K562 (cell line): Measurements from ENCODE around the gene HDHD3. TPM values are rescaled to one million over a fixed set of nuclear protein-coding genes. Genes with fewer than 3 reads are reported as not detected.
A peak's percentile ranks its signal among the peaks of the same experiment; 100 is the strongest.

Source experiments
- CREB1 ChIP-seq, 2 experiments: sonication (generic) in 1 of 2; formaldehyde crosslinking in 1 of 2; IDR thresholded peaks; 2 replicates each; pipeline versions ENCODE4 v1.6.1 to v1.8.0; 2012 to 2022; ENCODE audit warnings: inconsistent platforms in 1 of 2, mild to moderate bottlenecking in 1 of 2, missing genetic modification reagents in 1 of 2, moderate library complexity in 1 of 2
- ESRRA ChIP-seq: fragments of 450-650 bp; IDR thresholded peaks from 2 replicates; pipeline ENCODE4 v1.6.1; 2014; ENCODE audit warnings: low read depth, mild to moderate bottlenecking, moderate library complexity, borderline replicate concordance
- GABPB2 ChIP-seq: fragments of 250-450 bp; sonication (Bioruptor Pico); conservative IDR thresholded peaks from 2 replicates; pipeline ENCODE4 v1.5.1; 2021; ENCODE audit warnings: mild to moderate bottlenecking
- HDAC1 ChIP-seq, 2 experiments: fragments of 450-650 bp; IDR thresholded peaks; 2 replicates each; pipeline ENCODE4 v1.6.1; 2016 to 2017; ENCODE audit warnings: inconsistent platforms in 1 of 2, mild to moderate bottlenecking in 1 of 2, moderate library complexity in 1 of 2
- HDAC6 ChIP-seq: IDR thresholded peaks from 2 replicates; pipeline ENCODE4 v1.6.1; 2012; ENCODE audit warnings: low read depth, mild to moderate bottlenecking, control low read depth, inconsistent platforms, low read length, moderate library complexity
- MCM7 ChIP-seq, 2 experiments: fragments of 450-650 bp; IDR thresholded peaks; 2 replicates each; pipeline ENCODE4 v1.6.1; 2016 to 2018
- MTA3 ChIP-seq: fragments of 450-650 bp; formaldehyde crosslinking; IDR thresholded peaks from 2 replicates; pipeline ENCODE4 v1.6.1; 2017; ENCODE audit warnings: mild to moderate bottlenecking, borderline replicate concordance
- NR2F6 ChIP-seq: fragments of 450-650 bp; formaldehyde crosslinking; IDR thresholded peaks from 2 replicates; pipeline ENCODE4 v1.4.0; 2020; ENCODE audit warnings: mild to moderate bottlenecking
- OTX1 ChIP-seq: fragments of 450-650 bp; formaldehyde crosslinking; IDR thresholded peaks from 2 replicates; pipeline ENCODE4 v1.4.0; 2022; ENCODE audit warnings: mild to moderate bottlenecking
- RBM25 ChIP-seq: fragments of 200-400 bp; formaldehyde crosslinking; IDR thresholded peaks from 2 replicates; pipeline ENCODE4 v1.6.1; 2018; ENCODE audit warnings: low read length, low read depth, moderate library complexity; ENCODE audit not compliant: severe bottlenecking
- RHOXF2B ChIP-seq: fragments of 250-450 bp; sonication (Bioruptor Pico); conservative IDR thresholded peaks from 2 replicates; pipeline ENCODE4 v1.5.1; 2021
- SRSF1 ChIP-seq: fragments of 200-400 bp; formaldehyde crosslinking; IDR thresholded peaks from 2 replicates; pipeline ENCODE4 v1.6.1; 2017; ENCODE audit warnings: mild to moderate bottlenecking, low read depth, low read length, moderate library complexity
- XRCC4 ChIP-seq: IDR thresholded peaks from one replicate; pipeline ENCODE4 v1.6.1; 2011; ENCODE audit not compliant: insufficient read depth, insufficient read length; ENCODE audit errors: extremely low read depth
- ZNF551 ChIP-seq: fragments of 250-450 bp; sonication (Bioruptor Pico); IDR thresholded peaks from 2 replicates; pipeline ENCODE4 v1.5.0; 2021; ENCODE audit warnings: mild to moderate bottlenecking, moderate library complexity
- ZNF785 ChIP-seq: fragments of 250-450 bp; sonication (Bioruptor Pico); IDR thresholded peaks from 2 replicates; pipeline ENCODE4 v1.4.0; 2020; ENCODE audit warnings: mild to moderate bottlenecking
- polyA plus RNA-seq, 8 experiments: library from polyadenylated mRNA; depleted of rRNA in 4 of 8; stranded (reverse) in 5 of 8; unstranded in 3 of 8; fragments of >200 nt; fragmentation: Nextera tagmentation in 2 of 8; fragmentation: Illumina TruSeq in 1 of 8; extraction: Ambion mirVana in 2 of 8; extraction: Trizol in 1 of 8; gene quantifications; 2 replicates each; pipeline versions ENCODE4 v1.2.1 to v1.2.3, GENCODE V29; 2011 to 2014; ENCODE audit warnings: inconsistent platforms in 1 of 8, missing spikeins in 1 of 8
- total RNA-seq, 7 experiments: library from RNA; depleted of rRNA in 6 of 7; stranded (reverse); fragments of >200 nt in 6 of 7; fragmentation: Illumina TruSeq in 2 of 7; extraction: Trizol in 2 of 7; gene quantifications; 2 replicates each; pipeline versions ENCODE4 v1.2.1 to v1.2.3, GENCODE V29; 2011 to 2021; ENCODE audit warnings: low replicate concordance in 1 of 7
- TF ChIP-seq, protein P1 (sequence below): fragments of 250-450 bp; sonication (Bioruptor Pico); IDR thresholded peaks from 2 replicates; pipeline ENCODE4 v1.5.0; 2022; ENCODE audit warnings: mild to moderate bottlenecking
- TF ChIP-seq, protein P2 (sequence below), 2 experiments: fragments of 200-800 bp in 1 of 2; sonication (Bioruptor generic) in 1 of 2; sonication (generic) in 1 of 2; formaldehyde crosslinking in 1 of 2; IDR thresholded peaks in 1 of 2; conservative IDR thresholded peaks in 1 of 2; 2 replicates each; pipeline versions ENCODE4 v1.5.0 to v1.6.1; 2016 to 2020; ENCODE audit warnings: missing compliant biosample characterization in 1 of 2, missing genetic modification characterization in 1 of 2, missing genetic modification reagents in 1 of 2
- TF ChIP-seq, protein P3 (sequence below), 2 experiments: IDR thresholded peaks; 2 replicates each; pipeline ENCODE4 v1.6.1; 2011; ENCODE audit warnings: borderline replicate concordance in 1 of 2, control low read depth in 1 of 2, low read depth in 1 of 2, low read length in 1 of 2, mild to moderate bottlenecking in 1 of 2, mixed read lengths in 1 of 2, moderate library complexity in 1 of 2; ENCODE audit not compliant: insufficient read depth in 1 of 2, insufficient read length in 1 of 2, poor library complexity in 1 of 2, severe bottlenecking in 1 of 2; ENCODE audit errors: extremely low read depth in 1 of 2
- TF ChIP-seq, protein P4 (sequence below): fragments of 250-450 bp; sonication (Bioruptor Pico); IDR thresholded peaks from 2 replicates; pipeline ENCODE4 v1.6.1; 2021; ENCODE audit warnings: mild to moderate bottlenecking
- TF ChIP-seq, protein P5 (sequence below): IDR thresholded peaks from 2 replicates; pipeline ENCODE4 v1.6.1; 2016; ENCODE audit warnings: missing genetic modification characterization, missing compliant biosample characterization

Gene HDHD3
- total and polyA plus RNA-seq, 9 of the 15 experiments (the other 6 are each of a cell fraction or from before 2014, with no cell fraction given), result 1.1 to 19.1 (median 10.9) TPM

DNA sequence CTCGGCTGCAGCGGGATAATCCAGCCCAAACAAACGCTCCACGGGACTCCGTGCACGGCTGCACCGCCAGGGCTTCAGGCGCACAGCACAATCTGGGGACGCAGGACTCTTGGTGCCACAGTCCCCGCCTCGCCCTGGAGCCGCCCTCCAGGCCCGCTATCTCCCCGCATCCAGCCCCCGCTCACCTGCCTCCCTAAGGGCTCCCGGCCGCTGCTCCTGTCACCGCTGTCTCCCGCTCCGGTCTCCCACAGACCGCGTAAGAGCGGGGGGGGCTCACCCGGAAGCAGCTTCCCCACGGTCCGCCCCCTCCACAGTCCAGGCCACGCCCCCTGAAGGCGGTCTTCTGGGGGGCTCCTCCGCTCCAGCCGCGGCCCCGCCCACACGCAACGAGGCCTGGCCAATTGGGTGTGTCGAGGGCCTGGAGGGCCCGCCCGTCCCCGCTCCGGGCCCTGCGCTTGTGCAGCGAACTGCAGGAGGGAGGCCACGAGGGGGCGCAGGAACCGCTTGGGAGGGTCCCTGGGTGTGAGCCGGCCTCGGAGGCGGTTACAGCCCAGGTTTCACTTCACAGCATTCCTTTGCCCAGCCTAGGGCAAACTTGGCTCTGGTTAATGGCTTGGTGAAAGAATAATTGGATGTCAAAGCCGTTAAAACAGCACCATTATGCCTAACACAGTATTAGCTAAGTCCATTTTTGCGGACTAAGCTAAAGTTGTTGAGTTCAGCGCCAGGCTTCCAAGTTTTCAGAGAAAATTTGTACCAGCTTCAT lies 24.4 kb upstream of the HDHD3 start, which contains the start of gene ALAD (continued):
- TF ChIP-seq, protein P1, sequence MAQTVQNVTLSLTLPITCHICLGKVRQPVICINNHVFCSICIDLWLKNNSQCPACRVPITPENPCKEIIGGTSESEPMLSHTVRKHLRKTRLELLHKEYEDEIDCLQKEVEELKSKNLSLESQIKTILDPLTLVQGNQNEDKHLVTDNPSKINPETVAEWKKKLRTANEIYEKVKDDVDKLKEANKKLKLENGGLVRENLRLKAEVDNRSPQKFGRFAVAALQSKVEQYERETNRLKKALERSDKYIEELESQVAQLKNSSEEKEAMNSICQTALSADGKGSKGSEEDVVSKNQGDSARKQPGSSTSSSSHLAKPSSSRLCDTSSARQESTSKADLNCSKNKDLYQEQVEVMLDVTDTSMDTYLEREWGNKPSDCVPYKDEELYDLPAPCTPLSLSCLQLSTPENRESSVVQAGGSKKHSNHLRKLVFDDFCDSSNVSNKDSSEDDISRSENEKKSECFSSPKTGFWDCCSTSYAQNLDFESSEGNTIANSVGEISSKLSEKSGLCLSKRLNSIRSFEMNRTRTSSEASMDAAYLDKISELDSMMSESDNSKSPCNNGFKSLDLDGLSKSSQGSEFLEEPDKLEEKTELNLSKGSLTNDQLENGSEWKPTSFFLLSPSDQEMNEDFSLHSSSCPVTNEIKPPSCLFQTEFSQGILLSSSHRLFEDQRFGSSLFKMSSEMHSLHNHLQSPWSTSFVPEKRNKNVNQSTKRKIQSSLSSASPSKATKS (CRISPR knock-in tag), result no peak
- TF ChIP-seq, protein P2, sequence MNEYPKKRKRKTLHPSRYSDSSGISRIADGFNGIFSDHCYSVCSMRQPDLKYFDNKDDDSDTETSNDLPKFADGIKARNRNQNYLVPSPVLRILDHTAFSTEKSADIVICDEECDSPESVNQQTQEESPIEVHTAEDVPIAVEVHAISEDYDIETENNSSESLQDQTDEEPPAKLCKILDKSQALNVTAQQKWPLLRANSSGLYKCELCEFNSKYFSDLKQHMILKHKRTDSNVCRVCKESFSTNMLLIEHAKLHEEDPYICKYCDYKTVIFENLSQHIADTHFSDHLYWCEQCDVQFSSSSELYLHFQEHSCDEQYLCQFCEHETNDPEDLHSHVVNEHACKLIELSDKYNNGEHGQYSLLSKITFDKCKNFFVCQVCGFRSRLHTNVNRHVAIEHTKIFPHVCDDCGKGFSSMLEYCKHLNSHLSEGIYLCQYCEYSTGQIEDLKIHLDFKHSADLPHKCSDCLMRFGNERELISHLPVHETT (CRISPR knock-in tag; conservative IDR thresholded peaks at IDR 0.05 in 1 of 2, IDR thresholded peaks at IDR 0.05 in 1 of 2), result peak in 1 of 2 experiments; percentile 56; a peak in 1 of 4 replicates
- no peak for TF ChIP-seq MCM7 (IDR thresholded peaks at IDR 0.05)
- no peak for TF ChIP-seq RHOXF2B
- peak; percentile 86 for TF ChIP-seq CREB1 (IDR thresholded peaks at IDR 0.05)
- TF ChIP-seq CREB1 (CRISPR knock-in tag; IDR thresholded peaks at IDR 0.05), result peak; percentile 84
- no peak for TF ChIP-seq ZNF785
- TF ChIP-seq MTA3, result peak; percentile 84; the same call in 1 of the 2 replicates
- TF ChIP-seq, protein P3, sequence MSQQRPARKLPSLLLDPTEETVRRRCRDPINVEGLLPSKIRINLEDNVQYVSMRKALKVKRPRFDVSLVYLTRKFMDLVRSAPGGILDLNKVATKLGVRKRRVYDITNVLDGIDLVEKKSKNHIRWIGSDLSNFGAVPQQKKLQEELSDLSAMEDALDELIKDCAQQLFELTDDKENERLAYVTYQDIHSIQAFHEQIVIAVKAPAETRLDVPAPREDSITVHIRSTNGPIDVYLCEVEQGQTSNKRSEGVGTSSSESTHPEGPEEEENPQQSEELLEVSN (IDR thresholded peaks at IDR 0.05; ENCODE audit: borderline replicate concordance in 1 of 2, extremely low read depth in 1 of 2, insufficient read depth in 1 of 2, insufficient read length in 1 of 2, low read depth in 1 of 2, low read length in 1 of 2, poor library complexity in 1 of 2, severe bottlenecking in 1 of 2), result peak; percentile 15 to 53
- TF ChIP-seq HDAC6, result no peak
- no peak for TF ChIP-seq XRCC4
- TF ChIP-seq, protein P4, sequence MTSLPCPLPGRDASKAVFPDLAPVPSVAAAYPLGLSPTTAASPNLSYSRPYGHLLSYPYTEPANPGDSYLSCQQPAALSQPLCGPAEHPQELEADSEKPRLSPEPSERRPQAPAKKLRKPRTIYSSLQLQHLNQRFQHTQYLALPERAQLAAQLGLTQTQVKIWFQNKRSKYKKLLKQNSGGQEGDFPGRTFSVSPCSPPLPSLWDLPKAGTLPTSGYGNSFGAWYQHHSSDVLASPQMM (CRISPR knock-in tag), result no peak
- no peak for TF ChIP-seq GABPB2
- no peak for TF ChIP-seq OTX1 (CRISPR knock-in tag)
- TF ChIP-seq, protein P5, sequence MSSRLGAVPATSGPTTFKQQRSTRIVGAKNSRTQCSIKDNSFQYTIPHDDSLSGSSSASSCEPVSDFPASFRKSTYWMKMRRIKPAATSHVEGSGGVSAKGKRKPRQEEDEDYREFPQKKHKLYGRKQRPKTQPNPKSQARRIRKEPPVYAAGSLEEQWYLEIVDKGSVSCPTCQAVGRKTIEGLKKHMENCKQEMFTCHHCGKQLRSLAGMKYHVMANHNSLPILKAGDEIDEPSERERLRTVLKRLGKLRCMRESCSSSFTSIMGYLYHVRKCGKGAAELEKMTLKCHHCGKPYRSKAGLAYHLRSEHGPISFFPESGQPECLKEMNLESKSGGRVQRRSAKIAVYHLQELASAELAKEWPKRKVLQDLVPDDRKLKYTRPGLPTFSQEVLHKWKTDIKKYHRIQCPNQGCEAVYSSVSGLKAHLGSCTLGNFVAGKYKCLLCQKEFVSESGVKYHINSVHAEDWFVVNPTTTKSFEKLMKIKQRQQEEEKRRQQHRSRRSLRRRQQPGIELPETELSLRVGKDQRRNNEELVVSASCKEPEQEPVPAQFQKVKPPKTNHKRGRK (tag), result no peak
- peak in 1 of 2 experiments; percentile 87; a peak in 2 of 4 replicates for TF ChIP-seq HDAC1 (IDR thresholded peaks at IDR 0.05)
- no peak for TF ChIP-seq NR2F6 (CRISPR knock-in tag)
- TF ChIP-seq ZNF551 (CRISPR knock-in tag), result no peak
- TF ChIP-seq ESRRA, result peak; percentile 71; the same call in 1 of the 2 replicates
- TF ChIP-seq RBM25, result peak; percentile 63
- TF ChIP-seq SRSF1, result no peak
